HepG2 (cell line): Measurements from ENCODE around the gene ZNF79. TPM values are rescaled to one million over a fixed set of nuclear protein-coding genes. Genes with fewer than 3 reads are reported as not detected.

Source experiments
- ERF ChIP-seq: IDR thresholded peaks from 2 replicates; pipeline ENCODE4 v1.6.1; 2018; ENCODE audit warnings: missing biosample characterization, missing genetic modification reagents
- HNRNPLL ChIP-seq: fragments of 200-400 bp; formaldehyde crosslinking; IDR thresholded peaks from 2 replicates; pipeline ENCODE4 v1.6.1; 2017; ENCODE audit warnings: mild to moderate bottlenecking, low read depth, low read length; ENCODE audit not compliant: poor library complexity, severe bottlenecking
- RBFOX2 ChIP-seq: fragments of 200-400 bp; formaldehyde crosslinking; IDR thresholded peaks from 2 replicates; pipeline ENCODE4 v1.6.1; 2017; ENCODE audit warnings: low read depth, mild to moderate bottlenecking, low read length
- RFXAP ChIP-seq: sonication (generic); formaldehyde crosslinking; IDR thresholded peaks from 2 replicates; pipeline ENCODE4 v1.4.0; 2020; ENCODE audit warnings: missing genetic modification reagents, borderline replicate concordance
- SKI ChIP-seq: fragments of 450-650 bp; IDR thresholded peaks from one replicate; pipeline ENCODE4 v1.6.1; 2018; ENCODE audit warnings: mild to moderate bottlenecking; ENCODE audit not compliant: partially characterized antibody
- STAG1 ChIP-seq: sonication (generic); formaldehyde crosslinking; IDR thresholded peaks from 2 replicates; pipeline ENCODE4 v1.4.0; 2020; ENCODE audit warnings: missing genetic modification reagents
- ZFYVE20 ChIP-seq: sonication (generic); formaldehyde crosslinking; IDR thresholded peaks from 2 replicates; pipeline ENCODE4 v1.8.0; 2023; ENCODE audit warnings: low read depth, mild to moderate bottlenecking, moderate library complexity, missing genetic modification reagents, borderline replicate concordance
- ZNF124 ChIP-seq: sonication (generic); formaldehyde crosslinking; IDR thresholded peaks from 2 replicates; pipeline ENCODE4 v1.4.0; 2020; ENCODE audit warnings: missing genetic modification reagents
- ZNF225 ChIP-seq: sonication (generic); formaldehyde crosslinking; IDR thresholded peaks from 2 replicates; pipeline ENCODE4 v1.4.0; 2020; ENCODE audit warnings: mild to moderate bottlenecking, missing genetic modification reagents
- ZNF614 ChIP-seq: IDR thresholded peaks from 2 replicates; pipeline ENCODE4 v1.6.1; 2018; ENCODE audit warnings: missing biosample characterization, missing genetic modification reagents, inconsistent platforms, borderline replicate concordance
- ZNF782 ChIP-seq: sonication (generic); formaldehyde crosslinking; IDR thresholded peaks from 2 replicates; pipeline ENCODE4 v1.4.0; 2020; ENCODE audit warnings: missing genetic modification reagents, mild to moderate bottlenecking, borderline replicate concordance
- polyA plus RNA-seq, 8 experiments: library from polyadenylated mRNA; depleted of rRNA in 3 of 8; stranded (reverse) in 7 of 8; unstranded in 1 of 8; fragments of >200 nt; fragmentation: Illumina TruSeq in 4 of 8; extraction: Trizol in 4 of 8; gene quantifications; 2 replicates each; pipeline versions ENCODE4 v1.2.1 to v1.2.3, GENCODE V29; 2011 to 2016; ENCODE audit warnings: low read depth in 4 of 8, missing spikeins in 1 of 8, mixed read lengths in 1 of 8; ENCODE audit not compliant: insufficient read depth in 1 of 8
- total RNA-seq, 5 experiments: library from RNA; depleted of rRNA; stranded (reverse); fragments of >200 nt; fragmentation: Illumina TruSeq; extraction: Trizol; gene quantifications; 2 replicates each; pipeline ENCODE4 v1.2.3, GENCODE V29; 2016; ENCODE audit warnings: low read depth in 1 of 5
- TF ChIP-seq, protein P1 (sequence below): sonication (generic); formaldehyde crosslinking; IDR thresholded peaks from 2 replicates; pipeline ENCODE4 v1.5.0; 2020; ENCODE audit warnings: missing genetic modification reagents
- TF ChIP-seq, protein P2 (sequence below): sonication (generic); formaldehyde crosslinking; IDR thresholded peaks from 2 replicates; pipeline ENCODE4 v1.5.1; 2020; ENCODE audit warnings: mild to moderate bottlenecking, missing genetic modification reagents, moderate library complexity
- TF ChIP-seq, protein P3 (sequence below): sonication (generic); formaldehyde crosslinking; IDR thresholded peaks from 2 replicates; pipeline ENCODE4 v1.5.1; 2020; ENCODE audit warnings: missing genetic modification reagents, mild to moderate bottlenecking, borderline replicate concordance
- TF ChIP-seq, protein P4 (sequence below), 2 experiments: sonication (generic) in 1 of 2; formaldehyde crosslinking in 1 of 2; IDR thresholded peaks; 2 replicates each; pipeline versions ENCODE4 v1.6.1 to v1.9.0; 2014 to 2022; ENCODE audit warnings: antibody characterized with exemption in 1 of 2, borderline replicate concordance in 1 of 2, inconsistent platforms in 1 of 2, low read depth in 1 of 2, missing genetic modification reagents in 1 of 2
- TF ChIP-seq, protein P5 (sequence below): sonication (generic); formaldehyde crosslinking; IDR thresholded peaks from 2 replicates; pipeline ENCODE4 v1.8.1; 2023; ENCODE audit warnings: missing genetic modification reagents, mild to moderate bottlenecking, borderline replicate concordance

Gene ZNF79
- total and polyA plus RNA-seq, 2 of the 13 experiments (the other 11 are each of a cell fraction or from before 2014, with no cell fraction given): 3.7 to 8.1 TPM

DNA sequence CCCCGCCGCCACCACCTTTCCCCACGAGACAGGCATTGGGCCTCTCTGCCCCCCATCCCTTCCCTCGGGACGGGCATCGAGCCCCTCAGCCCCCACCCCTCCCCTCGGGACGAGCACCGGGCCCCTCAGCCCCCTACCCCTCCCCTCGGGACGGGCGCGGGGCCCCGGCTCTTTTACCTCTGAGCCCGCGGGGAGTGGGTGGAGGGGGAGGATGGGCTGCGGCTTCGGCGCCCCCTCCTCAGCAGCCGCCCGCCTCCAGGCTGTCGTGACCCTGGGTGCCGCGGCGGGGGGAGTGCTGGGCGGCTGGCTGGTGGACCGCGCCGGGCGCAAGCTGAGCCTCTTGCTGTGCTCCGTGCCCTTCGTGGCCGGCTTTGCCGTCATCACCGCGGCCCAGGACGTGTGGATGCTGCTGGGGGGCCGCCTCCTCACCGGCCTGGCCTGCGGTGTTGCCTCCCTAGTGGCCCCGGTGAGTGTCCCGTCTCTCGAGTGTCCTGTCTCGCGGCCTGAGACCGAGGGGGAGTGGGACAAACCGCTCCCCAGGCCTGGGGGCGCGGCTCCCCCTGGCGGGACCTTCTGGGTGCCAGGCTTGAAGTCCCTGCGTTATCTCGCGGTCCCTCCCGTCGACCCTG, 26.4 kb upstream of the ZNF79 start (continued):
- TF ChIP-seq RBFOX2: peak; percentile 50
- TF ChIP-seq, protein P1, sequence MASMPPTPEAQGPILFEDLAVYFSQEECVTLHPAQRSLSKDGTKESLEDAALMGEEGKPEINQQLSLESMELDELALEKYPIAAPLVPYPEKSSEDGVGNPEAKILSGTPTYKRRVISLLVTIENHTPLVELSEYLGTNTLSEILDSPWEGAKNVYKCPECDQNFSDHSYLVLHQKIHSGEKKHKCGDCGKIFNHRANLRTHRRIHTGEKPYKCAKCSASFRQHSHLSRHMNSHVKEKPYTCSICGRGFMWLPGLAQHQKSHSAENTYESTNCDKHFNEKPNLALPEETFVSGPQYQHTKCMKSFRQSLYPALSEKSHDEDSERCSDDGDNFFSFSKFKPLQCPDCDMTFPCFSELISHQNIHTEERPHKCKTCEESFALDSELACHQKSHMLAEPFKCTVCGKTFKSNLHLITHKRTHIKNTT (CRISPR knock-in tag): no peak
- no peak for TF ChIP-seq RFXAP (CRISPR knock-in tag)
- TF ChIP-seq, protein P2, sequence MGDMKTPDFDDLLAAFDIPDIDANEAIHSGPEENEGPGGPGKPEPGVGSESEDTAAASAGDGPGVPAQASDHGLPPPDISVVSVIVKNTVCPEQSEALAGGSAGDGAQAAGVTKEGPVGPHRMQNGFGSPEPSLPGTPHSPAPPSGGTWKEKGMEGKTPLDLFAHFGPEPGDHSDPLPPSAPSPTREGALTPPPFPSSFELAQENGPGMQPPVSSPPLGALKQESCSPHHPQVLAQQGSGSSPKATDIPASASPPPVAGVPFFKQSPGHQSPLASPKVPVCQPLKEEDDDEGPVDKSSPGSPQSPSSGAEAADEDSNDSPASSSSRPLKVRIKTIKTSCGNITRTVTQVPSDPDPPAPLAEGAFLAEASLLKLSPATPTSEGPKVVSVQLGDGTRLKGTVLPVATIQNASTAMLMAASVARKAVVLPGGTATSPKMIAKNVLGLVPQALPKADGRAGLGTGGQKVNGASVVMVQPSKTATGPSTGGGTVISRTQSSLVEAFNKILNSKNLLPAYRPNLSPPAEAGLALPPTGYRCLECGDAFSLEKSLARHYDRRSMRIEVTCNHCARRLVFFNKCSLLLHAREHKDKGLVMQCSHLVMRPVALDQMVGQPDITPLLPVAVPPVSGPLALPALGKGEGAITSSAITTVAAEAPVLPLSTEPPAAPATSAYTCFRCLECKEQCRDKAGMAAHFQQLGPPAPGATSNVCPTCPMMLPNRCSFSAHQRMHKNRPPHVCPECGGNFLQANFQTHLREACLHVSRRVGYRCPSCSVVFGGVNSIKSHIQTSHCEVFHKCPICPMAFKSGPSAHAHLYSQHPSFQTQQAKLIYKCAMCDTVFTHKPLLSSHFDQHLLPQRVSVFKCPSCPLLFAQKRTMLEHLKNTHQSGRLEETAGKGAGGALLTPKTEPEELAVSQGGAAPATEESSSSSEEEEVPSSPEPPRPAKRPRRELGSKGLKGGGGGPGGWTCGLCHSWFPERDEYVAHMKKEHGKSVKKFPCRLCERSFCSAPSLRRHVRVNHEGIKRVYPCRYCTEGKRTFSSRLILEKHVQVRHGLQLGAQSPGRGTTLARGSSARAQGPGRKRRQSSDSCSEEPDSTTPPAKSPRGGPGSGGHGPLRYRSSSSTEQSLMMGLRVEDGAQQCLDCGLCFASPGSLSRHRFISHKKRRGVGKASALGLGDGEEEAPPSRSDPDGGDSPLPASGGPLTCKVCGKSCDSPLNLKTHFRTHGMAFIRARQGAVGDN: peak; percentile 36; the same call in 1 of the 2 replicates
- peak; percentile 40; the same call in 1 of the 2 replicates for TF ChIP-seq ZNF225 (CRISPR knock-in tag)
- no peak; the same call in 1 of the 2 replicates for TF ChIP-seq ZNF782 (CRISPR knock-in tag)
- TF ChIP-seq, protein P3, sequence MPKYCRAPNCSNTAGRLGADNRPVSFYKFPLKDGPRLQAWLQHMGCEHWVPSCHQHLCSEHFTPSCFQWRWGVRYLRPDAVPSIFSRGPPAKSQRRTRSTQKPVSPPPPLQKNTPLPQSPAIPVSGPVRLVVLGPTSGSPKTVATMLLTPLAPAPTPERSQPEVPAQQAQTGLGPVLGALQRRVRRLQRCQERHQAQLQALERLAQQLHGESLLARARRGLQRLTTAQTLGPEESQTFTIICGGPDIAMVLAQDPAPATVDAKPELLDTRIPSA (CRISPR knock-in tag): no peak
- TF ChIP-seq ZNF124 (CRISPR knock-in tag): no peak
- TF ChIP-seq STAG1 (CRISPR knock-in tag): peak; percentile 89
- TF ChIP-seq HNRNPLL: peak; percentile 33
- TF ChIP-seq ERF (CRISPR knock-in tag): 0 out of 2 replicates have a peak, but pooled peaks have one; percentile 52
- no peak for TF ChIP-seq ZFYVE20 (CRISPR knock-in tag)
- TF ChIP-seq, protein P4, sequence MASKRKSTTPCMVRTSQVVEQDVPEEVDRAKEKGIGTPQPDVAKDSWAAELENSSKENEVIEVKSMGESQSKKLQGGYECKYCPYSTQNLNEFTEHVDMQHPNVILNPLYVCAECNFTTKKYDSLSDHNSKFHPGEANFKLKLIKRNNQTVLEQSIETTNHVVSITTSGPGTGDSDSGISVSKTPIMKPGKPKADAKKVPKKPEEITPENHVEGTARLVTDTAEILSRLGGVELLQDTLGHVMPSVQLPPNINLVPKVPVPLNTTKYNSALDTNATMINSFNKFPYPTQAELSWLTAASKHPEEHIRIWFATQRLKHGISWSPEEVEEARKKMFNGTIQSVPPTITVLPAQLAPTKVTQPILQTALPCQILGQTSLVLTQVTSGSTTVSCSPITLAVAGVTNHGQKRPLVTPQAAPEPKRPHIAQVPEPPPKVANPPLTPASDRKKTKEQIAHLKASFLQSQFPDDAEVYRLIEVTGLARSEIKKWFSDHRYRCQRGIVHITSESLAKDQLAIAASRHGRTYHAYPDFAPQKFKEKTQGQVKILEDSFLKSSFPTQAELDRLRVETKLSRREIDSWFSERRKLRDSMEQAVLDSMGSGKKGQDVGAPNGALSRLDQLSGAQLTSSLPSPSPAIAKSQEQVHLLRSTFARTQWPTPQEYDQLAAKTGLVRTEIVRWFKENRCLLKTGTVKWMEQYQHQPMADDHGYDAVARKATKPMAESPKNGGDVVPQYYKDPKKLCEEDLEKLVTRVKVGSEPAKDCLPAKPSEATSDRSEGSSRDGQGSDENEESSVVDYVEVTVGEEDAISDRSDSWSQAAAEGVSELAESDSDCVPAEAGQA (IDR thresholded peaks at IDR 0.05; ENCODE audit: low read depth): no peak
- TF ChIP-seq, protein P4 (CRISPR knock-in tag; IDR thresholded peaks at IDR 0.05; ENCODE audit: borderline replicate concordance): no peak
- TF ChIP-seq ZNF614 (CRISPR knock-in tag): peak; percentile 38; the same call in 1 of the 2 replicates
- TF ChIP-seq, protein P5, sequence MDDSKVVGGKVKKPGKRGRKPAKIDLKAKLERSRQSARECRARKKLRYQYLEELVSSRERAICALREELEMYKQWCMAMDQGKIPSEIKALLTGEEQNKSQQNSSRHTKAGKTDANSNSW (CRISPR knock-in tag): no peak
- TF ChIP-seq SKI: no peak
